ENCODE data around the gene PDF.

DNA sequence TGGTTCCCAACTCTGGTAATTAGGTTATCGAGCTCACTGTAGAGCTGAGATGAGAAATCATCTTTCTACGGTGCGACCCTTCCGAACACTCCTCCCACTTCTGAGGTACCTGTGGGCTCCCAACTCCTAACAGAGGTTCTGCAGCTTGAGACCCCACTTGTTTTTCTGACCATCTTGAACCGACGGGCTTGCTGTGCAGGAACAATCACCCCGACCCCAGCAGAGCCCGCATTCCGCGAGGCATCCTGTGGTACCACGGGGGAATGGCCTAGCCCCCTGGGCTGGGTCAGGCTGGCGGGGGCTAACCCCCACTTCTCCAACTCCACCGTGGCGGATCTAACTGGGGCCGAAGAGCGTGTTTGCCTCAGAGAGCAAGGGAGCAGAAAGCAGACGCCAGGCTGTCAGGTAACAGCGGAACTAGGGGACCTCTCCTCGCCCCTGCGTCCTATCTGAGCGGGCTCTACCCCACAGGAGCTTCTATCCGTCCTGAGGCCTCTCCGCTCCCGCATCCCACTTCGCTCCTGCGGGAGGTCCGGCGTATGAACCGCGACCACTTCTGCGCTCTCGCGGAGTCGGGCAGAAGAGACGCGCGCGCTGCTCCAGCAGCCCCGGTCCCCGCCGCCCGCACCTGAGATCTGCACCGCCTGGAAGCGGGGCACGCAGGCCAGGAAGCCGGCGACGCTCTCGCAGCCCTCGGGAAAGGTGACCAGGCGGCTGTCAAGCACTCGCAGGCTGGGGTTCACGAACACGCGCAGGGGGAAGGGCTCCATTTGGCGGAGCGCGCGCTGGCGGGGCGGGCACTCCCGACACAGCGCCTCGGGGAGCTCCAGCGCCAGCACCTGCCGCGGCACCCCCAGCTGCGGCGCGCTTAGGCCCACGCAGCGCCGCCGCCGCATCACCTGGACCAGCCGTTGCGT is 761 bp downstream of the PDF start:
- TF ChIP-seq CTCF (IDR thresholded peaks at IDR 0.05) (no peak), POLR2A (IDR thresholded peaks at IDR 0.05) (no peak)
